ENCODE results near the gene LIX1L. TPM values are rescaled to one million over a fixed set of nuclear protein-coding genes. Genes with fewer than 3 reads are reported as not detected.

LIX1L gene
- total and polyA plus RNA-seq, 2 of the 13 experiments (the other 11 are each of a cell fraction or from before 2014, with no cell fraction given) = 8.1 to 24.9 TPM

GRCh38 chr1:145891587-145892485, 66.0 kb downstream of the LIX1L start (continued):
- TF ChIP-seq, protein P1, sequence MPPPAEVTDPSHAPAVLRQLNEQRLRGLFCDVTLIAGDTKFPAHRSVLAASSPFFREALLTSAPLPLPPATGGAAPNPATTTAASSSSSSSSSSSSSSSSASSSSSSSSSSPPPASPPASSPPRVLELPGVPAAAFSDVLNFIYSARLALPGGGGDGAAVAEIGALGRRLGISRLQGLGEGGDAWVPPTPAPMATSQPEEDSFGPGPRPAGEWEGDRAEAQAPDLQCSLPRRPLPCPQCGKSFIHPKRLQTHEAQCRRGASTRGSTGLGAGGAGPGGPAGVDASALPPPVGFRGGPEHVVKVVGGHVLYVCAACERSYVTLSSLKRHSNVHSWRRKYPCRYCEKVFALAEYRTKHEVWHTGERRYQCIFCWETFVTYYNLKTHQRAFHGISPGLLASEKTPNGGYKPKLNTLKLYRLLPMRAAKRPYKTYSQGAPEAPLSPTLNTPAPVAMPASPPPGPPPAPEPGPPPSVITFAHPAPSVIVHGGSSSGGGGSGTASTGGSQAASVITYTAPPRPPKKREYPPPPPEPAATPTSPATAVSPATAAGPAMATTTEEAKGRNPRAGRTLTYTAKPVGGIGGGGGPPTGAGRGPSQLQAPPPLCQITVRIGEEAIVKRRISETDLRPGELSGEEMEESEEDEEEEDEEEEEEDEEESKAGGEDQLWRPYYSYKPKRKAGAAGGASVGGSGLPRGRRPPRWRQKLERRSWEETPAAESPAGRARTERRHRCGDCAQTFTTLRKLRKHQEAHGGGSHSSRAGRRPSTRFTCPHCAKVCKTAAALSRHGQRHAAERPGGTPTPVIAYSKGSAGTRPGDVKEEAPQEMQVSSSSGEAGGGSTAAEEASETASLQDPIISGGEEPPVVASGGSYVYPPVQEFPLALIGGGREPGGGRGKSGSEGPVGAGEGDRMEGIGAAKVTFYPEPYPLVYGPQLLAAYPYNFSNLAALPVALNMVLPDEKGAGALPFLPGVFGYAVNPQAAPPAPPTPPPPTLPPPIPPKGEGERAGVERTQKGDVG (CRISPR knock-in tag; IDR thresholded peaks at IDR 0.05; ENCODE audit: borderline replicate concordance) = no peak
- TF ChIP-seq LRRFIP1 (CRISPR knock-in tag; conservative IDR thresholded peaks at IDR 0.05) = no peak
- TF ChIP-seq ZNF883 (CRISPR knock-in tag; IDR thresholded peaks at IDR 0.05; ENCODE audit: not compliant biosample characterization) = no peak
- TF ChIP-seq, protein P2, sequence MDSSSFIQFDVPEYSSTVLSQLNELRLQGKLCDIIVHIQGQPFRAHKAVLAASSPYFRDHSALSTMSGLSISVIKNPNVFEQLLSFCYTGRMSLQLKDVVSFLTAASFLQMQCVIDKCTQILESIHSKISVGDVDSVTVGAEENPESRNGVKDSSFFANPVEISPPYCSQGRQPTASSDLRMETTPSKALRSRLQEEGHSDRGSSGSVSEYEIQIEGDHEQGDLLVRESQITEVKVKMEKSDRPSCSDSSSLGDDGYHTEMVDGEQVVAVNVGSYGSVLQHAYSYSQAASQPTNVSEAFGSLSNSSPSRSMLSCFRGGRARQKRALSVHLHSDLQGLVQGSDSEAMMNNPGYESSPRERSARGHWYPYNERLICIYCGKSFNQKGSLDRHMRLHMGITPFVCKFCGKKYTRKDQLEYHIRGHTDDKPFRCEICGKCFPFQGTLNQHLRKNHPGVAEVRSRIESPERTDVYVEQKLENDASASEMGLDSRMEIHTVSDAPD (CRISPR knock-in tag; IDR thresholded peaks at IDR 0.05) = 0 out of 2 replicates have a peak, but pooled peaks have one; percentile 53
- no peak for TF ChIP-seq RFX1 (IDR thresholded peaks at IDR 0.05)
- TF ChIP-seq KDM4B (CRISPR knock-in tag; IDR thresholded peaks at IDR 0.05) = peak; percentile 81; the same call in 1 of the 2 replicates
- TF ChIP-seq ZNF773 (CRISPR knock-in tag; IDR thresholded peaks at IDR 0.05; ENCODE audit: borderline replicate concordance) = no peak
- no peak for TF ChIP-seq ZNF570 (CRISPR knock-in tag; IDR thresholded peaks at IDR 0.05; ENCODE audit: borderline replicate concordance)
- 0 out of 2 replicates have a peak, but pooled peaks have one; percentile 58 for TF ChIP-seq ZNF567 (CRISPR knock-in tag; IDR thresholded peaks at IDR 0.05; ENCODE audit: borderline replicate concordance)
- TF ChIP-seq JUNB (CRISPR knock-in tag; IDR thresholded peaks at IDR 0.05; ENCODE audit: borderline replicate concordance) = peak; percentile 84; the same call in 1 of the 2 replicates
- no peak for TF ChIP-seq DNMT1 (CRISPR knock-in tag; IDR thresholded peaks at IDR 0.05)
- 0 out of 2 replicates have a peak, but pooled peaks have one; percentile 67 for TF ChIP-seq ZNF670 (CRISPR knock-in tag; IDR thresholded peaks at IDR 0.05; ENCODE audit: borderline replicate concordance)
- peak; percentile 84 for TF ChIP-seq ZNF746 (CRISPR knock-in tag; IDR thresholded peaks at IDR 0.05)
- TF ChIP-seq CREB1 (IDR thresholded peaks at IDR 0.05) = no peak
- TF ChIP-seq CREB1 (CRISPR knock-in tag; IDR thresholded peaks at IDR 0.05) = peak; percentile 80
- no peak for TF ChIP-seq MTA3 (CRISPR knock-in tag; IDR thresholded peaks at IDR 0.05)
- TF ChIP-seq MIER3 (CRISPR knock-in tag; IDR thresholded peaks at IDR 0.05; ENCODE audit: borderline replicate concordance) = peak; percentile 88; the same call in 1 of the 2 replicates
- TF ChIP-seq, protein P3, sequence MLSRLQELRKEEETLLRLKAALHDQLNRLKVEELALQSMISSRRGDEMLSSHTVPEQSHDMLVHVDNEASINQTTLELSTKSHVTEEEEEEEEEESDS (CRISPR knock-in tag; IDR thresholded peaks at IDR 0.05; ENCODE audit: borderline replicate concordance) = no peak
- TF ChIP-seq U2AF1 (optimal IDR thresholded peaks at IDR 0.05; ENCODE audit: low read depth, low read length) = no peak
- no peak for TF ChIP-seq GATA4 (IDR thresholded peaks at IDR 0.05; ENCODE audit: borderline replicate concordance, low read depth)
- no peak for TF ChIP-seq NAIF1 (CRISPR knock-in tag; IDR thresholded peaks at IDR 0.05; ENCODE audit: borderline replicate concordance)
- TF ChIP-seq ZNF484 (CRISPR knock-in tag; IDR thresholded peaks at IDR 0.05; ENCODE audit: borderline replicate concordance, low read depth) = no peak

Data from HepG2 (cell line).